H9 (cell line): Measurements from ENCODE around the gene GALNT13. TPM values are rescaled to one million over a fixed set of nuclear protein-coding genes. Genes with fewer than 3 reads are reported as not detected.

Experiments
- DNase-seq: peaks from one replicate; pipeline ENCODE4 v3.0.0-alpha.2; 2017
- H2AFZ ChIP-seq: one replicate; pipeline ENCODE4 v1.6.1; 2013; ENCODE audit warnings: mild to moderate bottlenecking, low read length, control low read depth, moderate library complexity
- H2AK5ac ChIP-seq: 2 replicates; pipeline ENCODE4 v1.6.1; 2013; ENCODE audit warnings: low read length, control low read depth, mixed read lengths; ENCODE audit not compliant: insufficient read length
- H2BK120ac ChIP-seq: one replicate; pipeline ENCODE4 v1.6.1; 2013; ENCODE audit warnings: low read depth, mild to moderate bottlenecking, low read length, control low read depth, inconsistent platforms; ENCODE audit not compliant: poor library complexity, severe bottlenecking
- H2BK12ac ChIP-seq: 2 replicates; pipeline ENCODE4 v1.6.1; 2013; ENCODE audit warnings: low read length, control low read depth, mixed read lengths, low read depth; ENCODE audit not compliant: insufficient read length
- H2BK15ac ChIP-seq: 2 replicates; pipeline ENCODE4 v1.6.1; 2013; ENCODE audit warnings: low read depth, low read length, control low read depth
- H2BK20ac ChIP-seq: one replicate; pipeline ENCODE4 v1.6.1; 2013; ENCODE audit warnings: low read depth, mild to moderate bottlenecking, low read length, control low read depth, inconsistent platforms; ENCODE audit not compliant: poor library complexity, severe bottlenecking
- H2BK5ac ChIP-seq: 2 replicates; pipeline ENCODE4 v1.6.1; 2013; ENCODE audit warnings: low read length, control low read depth, mixed read lengths; ENCODE audit not compliant: insufficient read length
- H3K14ac ChIP-seq: 2 replicates; pipeline ENCODE4 v1.6.1; 2013; ENCODE audit warnings: low read length, control low read depth; ENCODE audit not compliant: insufficient read depth
- H3K18ac ChIP-seq: 2 replicates; pipeline ENCODE4 v1.6.1; 2013; ENCODE audit warnings: low read depth, mild to moderate bottlenecking, mixed read lengths, low read length, control low read depth; ENCODE audit not compliant: insufficient read length
- H3K23ac ChIP-seq: 2 replicates; pipeline ENCODE4 v1.6.1; 2013; ENCODE audit warnings: low read length, control low read depth, mixed read lengths, low read depth; ENCODE audit not compliant: insufficient read length
- H3K23me2 ChIP-seq: 2 replicates; pipeline ENCODE4 v1.6.1; 2013; ENCODE audit warnings: low read depth, mild to moderate bottlenecking, mixed read lengths, low read length, control low read depth; ENCODE audit not compliant: insufficient read length, poor library complexity, severe bottlenecking
- H3K27ac ChIP-seq: 2 replicates; pipeline ENCODE4 v1.5.1; 2013; ENCODE audit warnings: low read length, control low read depth, mixed read lengths, low read depth; ENCODE audit not compliant: insufficient read length
- H3K27me3 ChIP-seq: 2 replicates; pipeline ENCODE4 v1.6.1; 2013; ENCODE audit warnings: low read length, control low read depth, inconsistent platforms; ENCODE audit not compliant: insufficient read depth
- H3K4ac ChIP-seq: 2 replicates; pipeline ENCODE4 v1.6.1; 2013; ENCODE audit warnings: low read depth, mild to moderate bottlenecking, control low read depth, inconsistent platforms, low read length, moderate library complexity
- H3K4me1 ChIP-seq: 2 replicates; pipeline ENCODE4 v1.6.1; 2013; ENCODE audit warnings: low read length, control low read depth, inconsistent platforms; ENCODE audit not compliant: insufficient read depth
- H3K4me2 ChIP-seq: 2 replicates; pipeline ENCODE4 v1.6.1; 2013; ENCODE audit warnings: low read length, control low read depth, mixed read lengths; ENCODE audit not compliant: insufficient read length, insufficient read depth
- H3K56ac ChIP-seq: 2 replicates; pipeline ENCODE4 v1.6.1; 2013; ENCODE audit warnings: low read depth, mild to moderate bottlenecking, mixed read lengths, low read length, control low read depth; ENCODE audit not compliant: insufficient read length
- H3K79me1 ChIP-seq: 2 replicates; pipeline ENCODE4 v1.6.1; 2013; ENCODE audit warnings: low read depth, mild to moderate bottlenecking, moderate library complexity, low read length, control low read depth, inconsistent platforms; ENCODE audit not compliant: insufficient read depth, poor library complexity, severe bottlenecking
- H3K79me2 ChIP-seq: 2 replicates; pipeline ENCODE4 v1.6.1; 2013; ENCODE audit warnings: low read length, control low read depth, inconsistent platforms; ENCODE audit not compliant: insufficient read depth
- H3K9ac ChIP-seq: 2 replicates; pipeline ENCODE4 v1.6.1; 2013; ENCODE audit warnings: low read length, control low read depth, mixed read lengths; ENCODE audit not compliant: insufficient read length; ENCODE audit errors: extremely low read depth
- H3K9me3 ChIP-seq: one replicate; pipeline ENCODE4 v1.6.1; 2013; ENCODE audit warnings: low read depth, low read length, inconsistent platforms; ENCODE audit not compliant: control insufficient read depth
- H3T11ph ChIP-seq: one replicate; pipeline ENCODE4 v1.6.1; 2013; ENCODE audit warnings: mild to moderate bottlenecking, low read length, control low read depth, inconsistent platforms
- H4K20me1 ChIP-seq: one replicate; pipeline ENCODE4 v1.6.1; 2013; ENCODE audit not compliant: control insufficient read depth, insufficient read length, insufficient read depth
- H4K5ac ChIP-seq: 2 replicates; pipeline ENCODE4 v1.6.1; 2013; ENCODE audit warnings: low read depth, mild to moderate bottlenecking, mixed read lengths, low read length, control low read depth; ENCODE audit not compliant: insufficient read length
- H4K8ac ChIP-seq: replicated peaks from 2 replicates; pipeline ENCODE4 v1.6.1; 2013; ENCODE audit warnings: low read length, control low read depth, mixed read lengths, low read depth; ENCODE audit not compliant: insufficient read length
- H4K91ac ChIP-seq: 2 replicates; pipeline ENCODE4 v1.6.1; 2013; ENCODE audit warnings: low read depth, mild to moderate bottlenecking, moderate library complexity, mixed read lengths, low read length, control low read depth; ENCODE audit not compliant: insufficient read length
- H3K27ac Mint-ChIP-seq, 3 experiments: 2 replicates in 2 of 3; 3 replicates in 1 of 3; pipeline ENCODE4 v1.8.0; 2020 to 2021; ENCODE audit warnings: mixed read lengths in 3 of 3, mild to moderate bottlenecking in 1 of 3, moderate library complexity in 1 of 3
- H3K27me3 Mint-ChIP-seq: 2 replicates; pipeline ENCODE4 v1.8.0; 2021; ENCODE audit warnings: low read depth, mild to moderate bottlenecking, moderate library complexity, mixed read lengths
- H3K36me3 Mint-ChIP-seq, 3 experiments: 2 replicates in 2 of 3; 3 replicates in 1 of 3; pipeline ENCODE4 v1.8.0; 2020 to 2021; ENCODE audit warnings: low read depth in 3 of 3, mixed read lengths in 3 of 3; ENCODE audit not compliant: insufficient read depth in 1 of 3
- H3K4me1 Mint-ChIP-seq, 2 experiments: 2 replicates each; pipeline ENCODE4 v1.8.0; 2020; ENCODE audit warnings: mixed read lengths in 2 of 2
- H3K4me3 Mint-ChIP-seq, 2 experiments: 2 replicates in 1 of 2; 3 replicates in 1 of 2; pipeline ENCODE4 v1.8.0; 2020 to 2021; ENCODE audit warnings: mild to moderate bottlenecking in 2 of 2, mixed read lengths in 2 of 2, moderate library complexity in 1 of 2
- H3K9me3 Mint-ChIP-seq, 2 experiments: 2 replicates in 1 of 2; 3 replicates in 1 of 2; pipeline ENCODE4 v1.8.0; 2020; ENCODE audit warnings: mild to moderate bottlenecking in 2 of 2, mixed read lengths in 2 of 2, moderate library complexity in 1 of 2
- CTCF ChIP-seq: fragments of 200-600 bp; sonication (generic); conservative IDR thresholded peaks from 3 replicates; pipeline ENCODE4 v1.8.0; 2021; ENCODE audit warnings: antibody characterized with exemption, mild to moderate bottlenecking
- WGBS: extraction: QIAGEN DNeasy Blood & Tissue Kit; methylation state at CpG from one replicate; pipeline ENCODE4 v1.1.7; 2013; ENCODE audit warnings: missing lambda C conversion rate, low lambda C conversion rate, mixed read lengths; ENCODE audit not compliant: insufficient read length; ENCODE audit errors: extremely low coverage; 5-methylcytosine and 5-hydroxymethylcytosine counted together
- total RNA-seq: library from RNA; stranded (reverse); gene quantifications from 2 replicates; pipeline ENCODE4 v1.2.1, GENCODE V29; 2021

GALNT13 gene
- total RNA-seq, 1 experiment from 2014 or later: 6.6 TPM

GRCh38 chr2:154350911-154351310, 479.2 kb downstream of the GALNT13 start:
- Histone ChIP-seq H4K91ac (no peak overlapping the region), H3K9ac (no peak overlapping the region)
- peak overlapping the region in 1 of 3 experiments; percentile 2; a peak in 1 of 7 replicates for H3K27ac Mint-ChIP-seq

More at GRCh38 chr2:154350911-154351310, 479.2 kb downstream of the GALNT13 start:
- H3K4me3 Mint-ChIP-seq: no peak overlapping the region
- H3K27me3 Mint-ChIP-seq: no peaks in the 10 kb centered on the region
- H3K14ac ChIP-seq: no peak overlapping the region
- TF ChIP-seq CTCF: no peak
- no peak overlapping the region for H2AK5ac ChIP-seq
- no peak overlapping the region for H3K23ac ChIP-seq
- H3K27me3 ChIP-seq: no peaks in the 10 kb centered on the region
- no peaks in the 10 kb centered on the region for H3K23me2 ChIP-seq
- no peaks in the 10 kb centered on the region for H3K9me3 ChIP-seq
- H4K8ac ChIP-seq: no peak overlapping the region
- no peaks in the 10 kb centered on the region for H3K4me1 ChIP-seq
- H3K36me3 Mint-ChIP-seq: no peaks in the 10 kb centered on the region
- H3K9me3 Mint-ChIP-seq: no peaks in the 10 kb centered on the region
- DNase-seq: no peak
- no peak overlapping the region for H2BK15ac ChIP-seq
- no peak overlapping the region for H2BK120ac ChIP-seq
- H3K4me2 ChIP-seq: no peak overlapping the region
- H3T11ph ChIP-seq: no peak overlapping the region
- H3K27ac ChIP-seq: no peak overlapping the region
- no peak overlapping the region for H2BK12ac ChIP-seq
- no peak overlapping the region for H3K18ac ChIP-seq
- no peaks in the 10 kb centered on the region for H3K79me2 ChIP-seq
- no peaks in the 10 kb centered on the region for H3K79me1 ChIP-seq
- H3K4me1 Mint-ChIP-seq: peaks cover 3 to 9% of the 10 kb centered on the region in 2 experiments; a peak in 2 of 4 replicates
- H4K5ac ChIP-seq: no peak overlapping the region
- H3K4ac ChIP-seq: no peak overlapping the region
- H4K20me1 ChIP-seq: no peaks in the 10 kb centered on the region
- WGBS: no CpG with 5 or more reads among the region's 3 CpGs
- no peak overlapping the region for H2BK20ac ChIP-seq
- H3K56ac ChIP-seq: no peak overlapping the region
- H2AFZ ChIP-seq: no peak overlapping the region
- no peak overlapping the region for H2BK5ac ChIP-seq
